GM18526 (cell line): ENCODE measurements around the gene CPA1.

Experiments
- POLR2A ChIP-seq: IDR thresholded peaks from 3 replicates; pipeline ENCODE4 v1.6.1; 2011; ENCODE audit not compliant: insufficient read length; ENCODE audit errors: extremely low read depth

Gene CPA1

DNA sequence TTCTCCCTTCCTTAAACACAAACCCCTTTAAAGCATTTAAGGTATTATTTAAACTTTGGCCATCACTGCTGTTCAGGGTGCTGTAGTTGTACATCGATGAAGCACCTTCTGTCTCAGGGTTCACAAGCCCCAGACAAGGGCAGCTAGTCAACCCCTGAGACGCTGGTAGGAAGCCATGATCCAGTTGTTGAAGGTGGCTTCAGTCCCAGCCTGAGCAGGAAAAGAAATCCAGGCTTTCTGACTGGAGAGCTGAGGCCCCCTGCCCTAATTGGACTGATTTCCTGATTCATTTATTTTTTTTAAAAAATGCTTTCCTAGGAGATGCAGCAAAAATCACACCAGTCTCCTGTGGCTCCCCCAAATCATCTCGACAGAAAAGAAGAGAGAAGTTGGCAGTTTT lies 15.8 kb downstream of the CPA1 start:
- no peak for TF ChIP-seq POLR2A

- TF ChIP-seq POLR2A: no peak
Observed at GRCh38 chr7:130397051-130397757, 16.9 kb downstream of the CPA1 start.

DNA sequence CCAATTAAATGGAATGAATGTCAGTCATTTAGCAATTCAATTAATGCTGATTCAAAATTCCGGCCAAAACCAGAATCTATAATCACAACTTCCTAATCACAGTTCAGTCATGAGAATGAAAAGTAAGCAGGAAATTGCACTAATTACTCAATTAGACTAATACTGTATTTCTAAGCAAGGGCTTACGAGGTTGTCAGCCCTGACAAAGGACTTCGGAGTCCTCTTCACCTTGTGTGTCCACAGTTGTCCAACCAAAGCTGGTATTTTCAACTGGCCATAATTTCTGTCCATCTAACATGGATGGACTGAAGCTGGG lies 17.4 kb downstream of the CPA1 start:
- TF ChIP-seq POLR2A: no peak

GRCh38 chr7:130398526-130399090 lies 18.3 kb downstream of the CPA1 start:
- no peak for TF ChIP-seq POLR2A

DNA sequence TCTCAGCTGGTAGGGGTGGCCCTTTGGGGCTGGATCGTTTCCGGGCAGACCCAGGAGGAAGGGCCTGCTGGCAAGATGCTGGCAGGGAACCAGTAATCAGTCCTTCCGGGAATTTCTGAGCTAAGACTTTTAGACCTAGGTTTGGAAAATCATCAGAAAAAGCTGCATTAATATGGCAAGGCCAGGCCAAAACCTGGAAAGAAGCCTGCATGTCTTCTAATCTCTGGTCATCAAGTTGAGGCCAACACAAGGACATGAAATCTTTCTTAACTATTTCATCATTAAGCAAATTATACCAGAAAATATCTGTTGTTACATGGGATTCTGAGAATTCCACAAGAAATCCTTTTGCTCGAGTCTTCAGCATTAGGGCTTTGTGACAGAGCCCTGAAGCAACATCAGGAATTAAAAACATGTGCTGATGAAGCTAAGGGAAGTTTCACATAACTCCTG lies 19.9 kb downstream of the CPA1 start:
- TF ChIP-seq POLR2A: no peak

DNA sequence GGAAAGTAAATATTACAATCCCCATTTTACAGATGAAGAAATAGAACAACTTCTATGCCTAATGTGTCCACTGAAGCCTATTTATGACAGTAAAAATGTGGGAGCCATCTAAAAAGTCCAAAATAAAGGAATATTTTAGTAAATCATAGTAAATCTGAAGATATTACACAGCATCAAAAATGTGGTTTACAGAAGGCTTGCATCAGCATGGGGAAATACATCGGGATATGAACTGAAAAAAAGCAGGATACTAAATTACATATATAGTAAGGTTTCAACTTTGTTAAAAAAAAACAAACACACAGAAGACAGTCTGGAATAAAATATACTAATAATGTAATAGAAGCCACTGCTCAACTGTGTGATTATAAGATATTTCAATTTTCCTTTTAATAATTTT lies 20.8 kb downstream of the CPA1 start:
- TF ChIP-seq POLR2A: no peak

- TF ChIP-seq POLR2A: no peak
Observed at GRCh38 chr7:130401578-130401977, 21.3 kb downstream of the CPA1 start.

DNA sequence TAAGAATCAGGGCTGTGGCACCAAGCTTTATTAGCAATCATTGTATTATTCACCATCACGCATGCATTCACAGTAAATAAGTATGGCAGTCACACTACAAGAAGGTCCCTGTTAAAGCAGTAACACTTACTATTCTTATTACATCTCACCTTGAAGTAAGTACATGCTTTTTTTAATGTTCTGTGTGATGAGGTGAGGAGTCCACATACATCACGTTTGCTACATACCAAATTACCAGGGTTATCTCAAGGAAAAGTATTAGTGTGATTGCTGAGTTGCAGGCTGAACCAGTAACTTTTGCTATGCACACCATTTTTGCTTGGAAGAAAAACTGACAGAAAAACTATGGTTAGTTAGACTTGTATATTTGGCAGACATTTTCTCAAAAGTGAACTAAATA lies 24.7 kb downstream of the CPA1 start:
- TF ChIP-seq POLR2A: no peak

- no peak for TF ChIP-seq POLR2A
Observed at GRCh38 chr7:130409067-130409711, 28.9 kb downstream of the CPA1 start.

GRCh38 chr7:130409712-130410072 lies 29.4 kb downstream of the CPA1 start:
- TF ChIP-seq POLR2A: no peak

DNA sequence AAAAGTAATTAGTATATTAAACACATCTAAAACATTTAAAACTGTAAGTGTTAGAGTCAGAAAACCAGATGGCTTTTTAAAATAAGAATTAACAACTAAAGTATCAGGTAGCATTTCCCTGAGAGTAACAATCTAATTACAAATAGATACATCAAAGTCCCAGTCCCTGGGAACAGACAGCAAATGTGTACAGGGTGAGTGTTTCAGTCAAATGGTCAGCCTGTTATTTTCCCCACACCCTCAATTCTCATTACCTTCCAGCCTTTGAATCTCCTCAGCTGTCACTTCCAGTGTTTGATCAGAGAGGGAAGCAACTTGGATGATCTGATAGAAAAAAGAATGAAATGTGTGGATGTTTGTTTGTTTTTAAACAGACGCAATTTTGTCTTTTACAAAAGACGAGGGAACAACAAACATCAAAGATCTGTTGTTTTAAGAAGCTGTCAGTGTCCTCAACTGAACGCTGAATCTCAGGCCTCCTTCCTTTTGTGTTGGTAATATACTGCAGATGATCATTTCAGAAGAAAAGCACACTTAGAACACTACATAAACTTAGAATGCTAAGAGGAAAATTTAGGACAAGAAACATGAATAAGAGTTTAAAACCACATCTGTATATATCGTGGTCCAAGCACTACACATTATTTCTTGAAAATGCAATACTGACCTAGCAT lies 30.7 kb downstream of the CPA1 start:
- no peak for TF ChIP-seq POLR2A

GRCh38 chr7:130413201-130413600 lies 32.9 kb downstream of the CPA1 start:
- no peak for TF ChIP-seq POLR2A

DNA sequence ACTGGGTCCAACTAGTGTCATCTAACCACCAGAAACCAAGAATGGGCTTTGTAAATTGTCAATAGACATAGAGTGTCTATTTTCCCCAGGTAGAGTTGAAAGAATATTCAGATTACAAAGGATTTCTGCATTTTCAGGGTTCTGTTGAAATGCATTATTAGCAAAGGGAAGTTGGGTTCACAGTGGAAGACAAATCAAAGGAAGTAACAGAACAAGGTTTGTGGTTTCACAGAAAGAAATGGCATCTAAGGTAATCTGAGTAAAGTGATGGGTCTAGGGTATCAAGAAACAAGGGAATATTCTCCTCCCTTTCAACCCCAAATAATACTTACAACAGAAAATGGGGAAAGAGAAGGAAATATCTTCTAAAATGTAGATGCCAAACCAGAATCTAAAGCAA lies 34.7 kb downstream of the CPA1 start:
- TF ChIP-seq POLR2A: no peak

- no peak for TF ChIP-seq POLR2A
Observed at GRCh38 chr7:130417213-130417612, 36.9 kb downstream of the CPA1 start.

GRCh38 chr7:130418306-130418705 lies 38.0 kb downstream of the CPA1 start:
- no peak for TF ChIP-seq POLR2A

DNA sequence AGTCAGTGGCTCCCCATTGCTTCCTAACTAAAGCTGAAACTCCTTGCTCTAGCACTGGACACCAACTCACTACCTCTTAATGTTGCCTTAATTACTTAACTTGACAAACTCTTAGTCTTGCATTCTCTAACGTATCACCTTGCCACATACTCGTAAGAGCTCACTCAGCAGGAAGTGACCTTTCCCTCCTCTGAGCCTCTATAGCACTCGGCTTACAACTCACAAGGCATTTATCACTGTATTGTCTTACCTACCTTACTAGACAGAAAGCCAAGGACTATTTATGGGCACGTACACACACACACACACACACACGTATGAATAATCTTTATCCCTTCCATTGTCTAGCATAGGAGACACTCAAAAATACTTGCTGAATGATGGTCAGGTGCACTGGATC lies 39.4 kb downstream of the CPA1 start:
- TF ChIP-seq POLR2A: no peak
